GM20000 (cell line): Measurements from ENCODE around the gene CTSL.

Experiments
- DNase-seq: peaks from one replicate; pipeline ENCODE4 v3.0.0; 2012; ENCODE audit warnings: low spot score
- TF ChIP-seq, protein P1 (sequence below): IDR thresholded peaks from 2 replicates; pipeline ENCODE4 v1.5.1; 2012; ENCODE audit warnings: mild to moderate bottlenecking, control low read depth; ENCODE audit errors: extremely low read depth, missing control alignments

CTSL gene

DNA sequence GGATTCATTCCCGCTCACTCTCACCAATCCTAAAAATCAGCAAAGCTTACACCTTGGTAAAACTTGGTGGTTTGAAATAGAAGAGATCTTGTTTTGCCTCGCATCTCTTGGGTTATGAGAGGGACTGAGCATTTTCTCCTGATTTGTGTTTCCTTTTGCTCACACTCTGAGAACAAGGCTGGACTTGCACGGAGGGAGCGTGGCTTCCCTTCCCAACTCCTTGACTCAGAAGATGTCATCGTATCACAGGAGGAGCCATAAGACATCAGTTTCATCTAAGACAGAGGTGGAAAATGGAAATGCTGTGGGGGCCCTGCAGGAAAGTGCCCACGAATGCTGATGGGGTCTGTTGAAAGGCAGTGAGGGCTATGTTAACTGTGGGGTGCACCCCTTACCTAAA lies 37.4 kb downstream of the CTSL start:
- TF ChIP-seq, protein P1, sequence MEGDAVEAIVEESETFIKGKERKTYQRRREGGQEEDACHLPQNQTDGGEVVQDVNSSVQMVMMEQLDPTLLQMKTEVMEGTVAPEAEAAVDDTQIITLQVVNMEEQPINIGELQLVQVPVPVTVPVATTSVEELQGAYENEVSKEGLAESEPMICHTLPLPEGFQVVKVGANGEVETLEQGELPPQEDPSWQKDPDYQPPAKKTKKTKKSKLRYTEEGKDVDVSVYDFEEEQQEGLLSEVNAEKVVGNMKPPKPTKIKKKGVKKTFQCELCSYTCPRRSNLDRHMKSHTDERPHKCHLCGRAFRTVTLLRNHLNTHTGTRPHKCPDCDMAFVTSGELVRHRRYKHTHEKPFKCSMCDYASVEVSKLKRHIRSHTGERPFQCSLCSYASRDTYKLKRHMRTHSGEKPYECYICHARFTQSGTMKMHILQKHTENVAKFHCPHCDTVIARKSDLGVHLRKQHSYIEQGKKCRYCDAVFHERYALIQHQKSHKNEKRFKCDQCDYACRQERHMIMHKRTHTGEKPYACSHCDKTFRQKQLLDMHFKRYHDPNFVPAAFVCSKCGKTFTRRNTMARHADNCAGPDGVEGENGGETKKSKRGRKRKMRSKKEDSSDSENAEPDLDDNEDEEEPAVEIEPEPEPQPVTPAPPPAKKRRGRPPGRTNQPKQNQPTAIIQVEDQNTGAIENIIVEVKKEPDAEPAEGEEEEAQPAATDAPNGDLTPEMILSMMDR, result no peak
- DNase-seq, result no peak

DNA sequence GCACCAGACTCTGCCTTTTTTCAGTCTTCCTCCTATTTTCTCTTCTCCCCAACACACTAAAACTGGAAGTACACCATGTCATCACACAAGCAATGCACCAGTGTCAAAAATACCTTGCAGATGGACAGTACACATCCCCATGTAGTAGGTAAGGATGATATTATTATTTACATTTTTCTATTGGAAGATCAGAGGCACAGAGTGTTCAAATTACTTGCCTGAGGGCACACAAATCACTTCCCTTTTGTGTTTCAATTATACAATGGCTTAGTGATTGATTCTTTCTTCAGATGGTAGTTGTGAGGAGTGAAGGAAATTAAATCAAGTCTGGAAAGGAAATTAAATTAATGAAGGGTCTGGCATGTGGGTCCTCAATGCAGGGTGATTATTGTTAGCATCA lies 39.6 kb downstream of the CTSL start:
- no peak for DNase-seq
- TF ChIP-seq, protein P1, result no peak

DNA sequence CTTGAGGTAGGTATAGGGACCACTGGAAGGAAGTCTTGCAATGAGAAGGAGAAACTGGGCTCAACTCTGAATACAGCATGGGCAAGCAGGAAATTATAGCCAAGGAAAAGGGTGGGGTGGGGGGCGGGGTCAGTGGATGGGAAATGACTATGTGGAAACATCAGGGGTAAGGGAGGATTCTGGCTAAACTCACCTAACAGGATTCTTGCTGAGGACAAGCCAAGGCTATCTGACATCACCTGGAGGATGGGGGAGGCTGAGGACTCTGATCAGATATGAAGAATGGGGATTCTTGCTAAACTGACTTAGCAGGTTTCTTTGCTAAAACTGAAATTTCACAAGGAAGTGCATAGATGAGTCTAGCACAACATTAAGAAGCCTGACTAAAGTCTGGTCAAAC lies 40.8 kb downstream of the CTSL start:
- TF ChIP-seq, protein P1, result no peak
- no peak for DNase-seq

DNA sequence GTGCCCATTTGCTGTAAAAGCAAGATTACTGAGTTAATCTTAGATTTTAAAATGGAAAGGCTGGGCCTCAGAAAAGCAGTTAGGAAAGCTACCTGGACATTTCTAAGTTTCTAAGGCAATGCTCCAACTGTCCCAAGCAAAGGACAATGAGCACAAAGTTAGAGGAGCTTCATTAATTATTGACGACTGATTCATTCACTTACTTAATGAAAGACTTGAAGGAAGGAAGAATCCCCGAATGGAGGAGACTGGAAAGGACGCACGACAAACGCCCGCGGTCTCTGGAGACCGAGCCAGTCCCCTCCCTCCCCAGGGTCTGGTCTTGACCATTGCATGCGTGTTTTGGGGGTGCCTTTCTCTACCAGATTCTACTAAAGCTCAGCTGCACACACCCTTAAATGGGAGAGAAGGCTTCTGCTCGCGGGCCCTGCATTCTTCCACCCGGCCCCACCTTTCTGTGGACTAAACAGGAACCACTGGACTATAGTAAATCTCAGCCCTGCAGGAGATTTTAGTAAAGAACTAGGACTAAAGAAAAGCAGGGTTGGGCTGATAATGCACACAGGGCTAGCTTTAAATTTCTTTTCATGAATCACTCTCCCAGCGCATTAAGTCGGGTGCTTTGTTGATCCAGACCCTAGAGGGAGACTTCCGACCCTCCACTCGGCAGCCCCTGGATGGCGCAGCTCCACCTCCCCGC lies 44.8 kb downstream of the CTSL start:
- TF ChIP-seq, protein P1, result no peak
- no peak for DNase-seq

DNA sequence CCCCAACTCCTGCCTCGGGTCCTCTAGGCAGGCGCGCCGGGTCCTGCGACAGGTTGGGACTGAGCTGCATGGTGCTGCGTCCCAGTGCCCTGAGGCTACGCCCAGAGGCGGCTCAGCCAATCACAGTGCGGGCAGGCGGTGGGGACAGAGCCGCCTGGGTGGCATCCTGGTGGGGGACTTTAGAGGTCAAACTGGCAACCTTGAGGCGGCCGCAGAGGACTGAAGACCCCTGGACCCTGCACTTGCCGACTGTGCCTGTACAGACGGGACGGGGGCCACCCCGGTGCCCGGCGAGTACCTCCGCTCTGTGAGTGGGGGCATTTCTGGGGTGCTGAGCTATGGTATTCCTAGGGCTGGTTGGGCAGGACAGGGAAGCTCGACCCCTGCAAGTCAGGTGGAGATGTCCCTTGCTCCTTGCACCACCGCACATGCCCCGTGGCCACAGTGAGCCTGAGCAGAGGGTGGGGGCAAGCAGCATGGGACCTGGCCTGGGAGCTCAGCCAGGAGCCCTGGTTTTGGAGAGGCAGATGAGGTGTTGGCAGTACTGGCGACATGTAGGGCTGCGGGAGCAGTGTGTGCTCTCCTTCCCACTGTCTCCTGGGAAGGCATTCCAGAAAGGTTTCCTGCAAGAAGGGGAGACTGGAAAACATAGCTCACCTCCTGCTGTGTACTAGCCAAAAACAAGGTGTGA lies 45.5 kb downstream of the CTSL start:
- no peak for DNase-seq
- TF ChIP-seq, protein P1, result no peak

DNA sequence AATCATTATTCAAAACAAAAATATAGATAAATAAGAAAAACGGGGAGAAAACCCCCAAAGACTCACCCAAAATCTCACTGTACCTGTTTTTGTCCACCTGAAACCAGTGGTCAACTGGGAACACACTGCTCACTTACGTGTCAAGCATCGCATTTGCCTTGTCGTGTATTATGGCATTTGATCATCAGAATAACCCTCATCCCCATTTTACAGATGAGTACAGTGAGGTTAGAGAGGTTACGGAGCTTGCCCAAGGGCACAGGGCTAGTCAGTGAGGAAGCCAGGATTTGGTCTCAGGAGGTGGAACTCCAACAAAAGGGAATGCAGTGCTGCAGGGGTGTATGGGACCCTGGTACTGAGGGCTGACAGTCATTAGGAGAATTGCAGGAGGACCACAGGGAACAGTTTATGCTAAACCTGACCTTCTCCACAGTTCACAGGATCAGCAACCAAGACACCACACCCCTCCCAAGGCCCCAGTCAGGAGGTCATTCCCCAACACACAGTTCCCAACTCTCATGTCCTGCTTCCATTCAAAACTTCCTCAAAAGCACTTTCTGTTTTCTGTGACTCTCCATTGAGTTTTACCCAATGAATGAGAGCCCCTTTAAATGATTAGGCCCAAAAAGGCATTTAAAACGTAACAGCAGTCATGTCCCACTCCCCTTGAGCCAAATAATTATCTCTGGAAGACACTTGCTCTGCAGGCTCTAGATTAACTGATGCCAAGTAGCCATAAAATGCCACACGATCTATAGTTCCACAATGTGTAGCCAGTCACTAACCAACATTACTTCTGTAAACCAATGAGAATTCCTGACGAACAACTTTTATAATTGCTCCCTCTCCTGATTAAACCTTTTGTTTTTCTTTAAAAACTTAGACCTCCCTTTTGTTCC lies 50.8 kb downstream of the CTSL start:
- TF ChIP-seq, protein P1, result no peak
- no peak for DNase-seq

DNA sequence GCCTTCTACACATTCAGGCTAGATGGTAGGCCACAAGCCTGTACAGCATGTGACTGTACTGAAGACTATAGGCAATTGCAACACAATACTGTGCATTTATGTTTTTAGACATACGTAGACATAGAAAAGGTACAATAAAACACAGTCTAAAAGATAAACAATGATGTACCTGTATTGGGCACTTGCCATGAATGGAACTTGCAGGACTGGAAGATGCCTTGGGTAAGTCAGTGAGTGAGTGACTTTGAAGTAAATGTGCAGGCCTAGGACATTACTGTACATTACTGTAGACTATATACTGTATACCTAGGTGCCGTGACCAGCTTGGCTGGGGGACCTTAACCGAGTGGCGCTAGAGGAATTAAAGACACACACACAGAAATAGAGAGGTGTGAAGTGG lies 53.1 kb downstream of the CTSL start:
- no peak for DNase-seq

More for the DNA sequence above, 53.1 kb downstream of the CTSL start:
- TF ChIP-seq, protein P1, result no peak
